Measurements from ENCODE around the gene RAB7A. TPM values are rescaled to one million over a fixed set of nuclear protein-coding genes. Genes with fewer than 3 reads are reported as not detected.
A peak's percentile ranks its signal among the peaks of the same experiment; 100 is the strongest.

The RAB7A gene
- total RNA-seq, 1 experiment from 2014 or later, result 71.2 TPM

GRCh38 chr3:128804017-128804810, 78.2 kb downstream of the RAB7A start:
- Histone ChIP-seq H3K9me3 (ENCODE audit: low read length) (no peaks in the 10 kb centered on the region), H3K79me2 (ENCODE audit: low read length) (peaks cover 52% of the 10 kb centered on the region), H3K4me2 (ENCODE audit: low read depth, low read length, poor library complexity, severe bottlenecking) (peak overlapping the region; percentile 9), H2AFZ (ENCODE audit: low read length) (no peak overlapping the region), H3K4me3 (ENCODE audit: low read length) (no peak overlapping the region), H4K20me1 (ENCODE audit: insufficient read depth, low read depth, low read length) (no peaks in the 10 kb centered on the region), H3K9ac (ENCODE audit: low read length) (no peak overlapping the region), H3K4me1 (ENCODE audit: low read length) (peaks cover 33% of the 10 kb centered on the region), H3K27me3 (ENCODE audit: low read length) (no peaks in the 10 kb centered on the region), H3K36me3 (ENCODE audit: insufficient read depth, low read length) (peaks cover 4% of the 10 kb centered on the region; the same call in 1 of the 2 replicates), H3K9me2 (replicated peaks; ENCODE audit: insufficient read depth, low read length) (no peaks in the 10 kb centered on the region), H3K27ac (ENCODE audit: low read length) (0 out of 2 replicates have a peak overlapping the region, but pooled peaks have one; percentile 3)
- no peak for DNase-seq

- no peaks in the 10 kb centered on the region for H3K27me3 ChIP-seq (ENCODE audit: low read length)
- H3K4me2 ChIP-seq (ENCODE audit: low read depth, low read length, poor library complexity, severe bottlenecking), result no peak overlapping the region
- H3K36me3 ChIP-seq (ENCODE audit: insufficient read depth, low read length), result peaks cover 9% of the 10 kb centered on the region; the same call in 1 of the 2 replicates
- H3K9ac ChIP-seq (ENCODE audit: low read length), result no peak overlapping the region
- H3K79me2 ChIP-seq (ENCODE audit: low read length), result peaks cover 52% of the 10 kb centered on the region
- H3K4me1 ChIP-seq (ENCODE audit: low read length), result peaks cover 28% of the 10 kb centered on the region
- H2AFZ ChIP-seq (ENCODE audit: low read length), result no peak overlapping the region
- H3K4me3 ChIP-seq (ENCODE audit: low read length), result no peak overlapping the region
- H3K9me3 ChIP-seq (ENCODE audit: low read length), result no peaks in the 10 kb centered on the region
- H3K9me2 ChIP-seq (replicated peaks; ENCODE audit: insufficient read depth, low read length), result no peaks in the 10 kb centered on the region
- no peak for DNase-seq
- no peaks in the 10 kb centered on the region for H4K20me1 ChIP-seq (ENCODE audit: insufficient read depth, low read depth, low read length)
- H3K27ac ChIP-seq (ENCODE audit: low read length), result no peak overlapping the region
Measured at GRCh38 chr3:128804811-128805155, 78.8 kb downstream of the RAB7A start.

DNA sequence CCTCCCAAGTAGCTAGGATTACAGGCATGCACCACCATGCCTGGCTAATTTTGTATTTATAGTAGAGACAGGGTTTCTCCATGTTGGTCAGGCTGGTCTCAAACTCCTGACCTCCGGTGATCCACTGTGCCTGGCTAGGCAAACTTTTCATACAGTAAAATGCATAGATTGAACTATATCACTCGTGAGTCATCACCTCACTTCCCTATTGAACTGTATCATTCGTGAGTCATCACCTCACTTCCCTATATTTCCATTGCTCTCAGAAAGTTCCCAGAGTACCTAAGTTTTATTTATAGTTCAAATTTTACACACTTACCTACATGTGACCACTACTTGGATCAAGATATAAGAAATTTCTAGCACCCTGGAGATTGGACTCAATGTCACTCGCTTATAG, 79.8 kb downstream of the RAB7A start:
- no peak for DNase-seq
- no peak overlapping the region for H2AFZ ChIP-seq (ENCODE audit: low read length)
- H3K9me3 ChIP-seq (ENCODE audit: low read length), result no peaks in the 10 kb centered on the region
- H3K9me2 ChIP-seq (replicated peaks; ENCODE audit: insufficient read depth, low read length), result no peaks in the 10 kb centered on the region
- H3K4me2 ChIP-seq (ENCODE audit: low read depth, low read length, poor library complexity, severe bottlenecking), result no peak overlapping the region
- H3K27ac ChIP-seq (ENCODE audit: low read length), result no peak overlapping the region
- H3K4me3 ChIP-seq (ENCODE audit: low read length), result no peak overlapping the region
- H3K27me3 ChIP-seq (ENCODE audit: low read length), result no peaks in the 10 kb centered on the region
- peaks cover 18% of the 10 kb centered on the region for H3K4me1 ChIP-seq (ENCODE audit: low read length)
- peaks cover 13% of the 10 kb centered on the region; the same call in 1 of the 2 replicates for H3K36me3 ChIP-seq (ENCODE audit: insufficient read depth, low read length)
- no peak overlapping the region for H3K9ac ChIP-seq (ENCODE audit: low read length)
- peaks cover 45% of the 10 kb centered on the region for H3K79me2 ChIP-seq (ENCODE audit: low read length)
- H4K20me1 ChIP-seq (ENCODE audit: insufficient read depth, low read depth, low read length), result no peaks in the 10 kb centered on the region

GRCh38 chr3:128806588-128806987, 80.6 kb downstream of the RAB7A start:
- Histone ChIP-seq H3K4me2 (ENCODE audit: low read depth, low read length, poor library complexity, severe bottlenecking) (no peak overlapping the region), H3K79me2 (ENCODE audit: low read length) (peaks cover 37% of the 10 kb centered on the region), H3K4me1 (ENCODE audit: low read length) (peaks cover 12% of the 10 kb centered on the region), H2AFZ (ENCODE audit: low read length) (no peak overlapping the region), H3K9me2 (replicated peaks; ENCODE audit: insufficient read depth, low read length) (no peaks in the 10 kb centered on the region), H3K27me3 (ENCODE audit: low read length) (no peaks in the 10 kb centered on the region), H3K36me3 (ENCODE audit: insufficient read depth, low read length) (peaks cover 13% of the 10 kb centered on the region; the same call in 1 of the 2 replicates), H3K9ac (ENCODE audit: low read length) (no peak overlapping the region), H4K20me1 (ENCODE audit: insufficient read depth, low read depth, low read length) (no peaks in the 10 kb centered on the region), H3K4me3 (ENCODE audit: low read length) (no peak overlapping the region), H3K9me3 (ENCODE audit: low read length) (no peaks in the 10 kb centered on the region), H3K27ac (ENCODE audit: low read length) (no peak overlapping the region)
- DNase-seq, result no peak

GRCh38 chr3:128807186-128807830, 81.3 kb downstream of the RAB7A start:
- no peak overlapping the region for H3K27ac ChIP-seq (ENCODE audit: low read length)
- H3K79me2 ChIP-seq (ENCODE audit: low read length), result peaks cover 31% of the 10 kb centered on the region
- peaks cover 12% of the 10 kb centered on the region for H3K4me1 ChIP-seq (ENCODE audit: low read length)
- no peak overlapping the region for H2AFZ ChIP-seq (ENCODE audit: low read length)
- no peaks in the 10 kb centered on the region for H3K9me2 ChIP-seq (replicated peaks; ENCODE audit: insufficient read depth, low read length)
- H3K36me3 ChIP-seq (ENCODE audit: insufficient read depth, low read length), result peaks cover 13% of the 10 kb centered on the region; the same call in 1 of the 2 replicates
- no peaks in the 10 kb centered on the region for H3K9me3 ChIP-seq (ENCODE audit: low read length)
- H3K27me3 ChIP-seq (ENCODE audit: low read length), result no peaks in the 10 kb centered on the region
- no peak overlapping the region for H3K4me3 ChIP-seq (ENCODE audit: low read length)
- H3K4me2 ChIP-seq (ENCODE audit: low read depth, low read length, poor library complexity, severe bottlenecking), result no peak overlapping the region
- no peak overlapping the region for H3K9ac ChIP-seq (ENCODE audit: low read length)
- no peaks in the 10 kb centered on the region for H4K20me1 ChIP-seq (ENCODE audit: insufficient read depth, low read depth, low read length)
- DNase-seq, result no peak

GRCh38 chr3:128808672-128809071, 82.7 kb downstream of the RAB7A start:
- Histone ChIP-seq H4K20me1 (ENCODE audit: insufficient read depth, low read depth, low read length) (no peaks in the 10 kb centered on the region), H3K27ac (ENCODE audit: low read length) (no peak overlapping the region), H3K4me2 (ENCODE audit: low read depth, low read length, poor library complexity, severe bottlenecking) (no peak overlapping the region), H3K4me1 (ENCODE audit: low read length) (peaks cover 6% of the 10 kb centered on the region), H3K79me2 (ENCODE audit: low read length) (peaks cover 21% of the 10 kb centered on the region), H2AFZ (ENCODE audit: low read length) (no peak overlapping the region), H3K36me3 (ENCODE audit: insufficient read depth, low read length) (peaks cover 22% of the 10 kb centered on the region), H3K4me3 (ENCODE audit: low read length) (no peak overlapping the region), H3K9ac (ENCODE audit: low read length) (no peak overlapping the region), H3K9me3 (ENCODE audit: low read length) (no peaks in the 10 kb centered on the region), H3K27me3 (ENCODE audit: low read length) (no peaks in the 10 kb centered on the region), H3K9me2 (replicated peaks; ENCODE audit: insufficient read depth, low read length) (no peaks in the 10 kb centered on the region)
- DNase-seq, result no peak

DNA sequence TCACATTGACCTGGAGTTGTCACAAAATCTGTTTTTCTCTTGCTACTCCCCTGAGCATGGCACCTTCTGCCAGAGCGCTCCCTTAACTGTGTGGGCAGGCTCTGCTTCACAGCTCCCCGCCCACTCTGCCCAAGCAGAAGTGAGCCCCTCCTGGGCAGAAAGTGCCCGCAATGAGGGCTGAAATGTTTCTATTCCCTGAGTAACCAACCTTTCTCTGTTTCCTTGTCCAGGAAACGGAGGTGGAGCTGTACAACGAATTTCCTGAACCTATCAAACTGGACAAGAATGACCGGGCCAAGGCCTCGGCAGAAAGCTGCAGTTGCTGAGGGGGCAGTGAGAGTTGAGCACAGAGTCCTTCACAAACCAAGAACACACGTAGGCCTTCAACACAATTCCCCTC, 87.1 kb downstream of the RAB7A start:
- Histone ChIP-seq H2AFZ (ENCODE audit: low read length) (no peak overlapping the region), H3K9me2 (replicated peaks; ENCODE audit: insufficient read depth, low read length) (no peaks in the 10 kb centered on the region), H3K79me2 (ENCODE audit: low read length) (peaks cover 5% of the 10 kb centered on the region; the same call in 1 of the 2 replicates), H4K20me1 (ENCODE audit: insufficient read depth, low read depth, low read length) (no peaks in the 10 kb centered on the region), H3K9me3 (ENCODE audit: low read length) (no peaks in the 10 kb centered on the region), H3K4me3 (ENCODE audit: low read length) (no peak overlapping the region), H3K27me3 (ENCODE audit: low read length) (no peaks in the 10 kb centered on the region), H3K4me2 (ENCODE audit: low read depth, low read length, poor library complexity, severe bottlenecking) (no peak overlapping the region), H3K27ac (ENCODE audit: low read length) (no peak overlapping the region), H3K4me1 (ENCODE audit: low read length) (no peaks in the 10 kb centered on the region), H3K9ac (ENCODE audit: low read length) (no peak overlapping the region), H3K36me3 (ENCODE audit: insufficient read depth, low read length) (peaks cover 33% of the 10 kb centered on the region)
- DNase-seq, result no peak

DNA sequence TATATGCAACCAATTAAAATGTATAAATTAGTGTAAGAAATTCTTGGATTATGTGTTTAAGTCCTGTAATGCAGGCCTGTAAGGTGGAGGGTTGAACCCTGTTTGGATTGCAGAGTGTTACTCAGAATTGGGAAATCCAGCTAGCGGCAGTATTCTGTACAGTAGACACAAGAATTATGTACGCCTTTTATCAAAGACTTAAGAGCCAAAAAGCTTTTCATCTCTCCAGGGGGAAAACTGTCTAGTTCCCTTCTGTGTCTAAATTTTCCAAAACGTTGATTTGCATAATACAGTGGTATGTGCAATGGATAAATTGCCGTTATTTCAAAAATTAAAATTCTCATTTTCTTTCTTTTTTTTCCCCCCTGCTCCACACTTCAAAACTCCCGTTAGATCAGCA, 88.1 kb downstream of the RAB7A start:
- no peak overlapping the region for H3K9ac ChIP-seq (ENCODE audit: low read length)
- H3K9me2 ChIP-seq (replicated peaks; ENCODE audit: insufficient read depth, low read length), result no peaks in the 10 kb centered on the region
- no peak overlapping the region for H3K4me2 ChIP-seq (ENCODE audit: low read depth, low read length, poor library complexity, severe bottlenecking)
- H3K27me3 ChIP-seq (ENCODE audit: low read length), result no peaks in the 10 kb centered on the region
- no peak overlapping the region for H3K4me3 ChIP-seq (ENCODE audit: low read length)
- H3K4me1 ChIP-seq (ENCODE audit: low read length), result no peaks in the 10 kb centered on the region
- no peak overlapping the region for H2AFZ ChIP-seq (ENCODE audit: low read length)
- peaks cover 5% of the 10 kb centered on the region; the same call in 1 of the 2 replicates for H3K79me2 ChIP-seq (ENCODE audit: low read length)
- no peak for DNase-seq
- peaks cover 29% of the 10 kb centered on the region for H3K36me3 ChIP-seq (ENCODE audit: insufficient read depth, low read length)
- H3K27ac ChIP-seq (ENCODE audit: low read length), result no peak overlapping the region
- no peaks in the 10 kb centered on the region for H3K9me3 ChIP-seq (ENCODE audit: low read length)
- H4K20me1 ChIP-seq (ENCODE audit: insufficient read depth, low read depth, low read length), result no peaks in the 10 kb centered on the region
